HEK293T (cell line): ENCODE measurements around the gene LRRC27.

ENCODE experiments used
- FOXA1 ChIP-seq: fragments of 450-650 bp; IDR thresholded peaks from 2 replicates; pipeline ENCODE4 v1.6.1; 2016; ENCODE audit warnings: mild to moderate bottlenecking
- LEF1 ChIP-seq: fragments of 450-650 bp; IDR thresholded peaks from 2 replicates; pipeline ENCODE4 v1.6.1; 2017; ENCODE audit warnings: mild to moderate bottlenecking, borderline replicate concordance
- SP1 ChIP-seq: fragments of 450-650 bp; IDR thresholded peaks from 2 replicates; pipeline ENCODE4 v1.6.1; 2017
- SUZ12 ChIP-seq: fragments of 450-650 bp; IDR thresholded peaks from 2 replicates; pipeline ENCODE4 v1.6.1; 2016; ENCODE audit warnings: mild to moderate bottlenecking
- TARDBP ChIP-seq: fragments of 450-650 bp; IDR thresholded peaks from 2 replicates; pipeline ENCODE4 v1.6.1; 2016

DNA sequence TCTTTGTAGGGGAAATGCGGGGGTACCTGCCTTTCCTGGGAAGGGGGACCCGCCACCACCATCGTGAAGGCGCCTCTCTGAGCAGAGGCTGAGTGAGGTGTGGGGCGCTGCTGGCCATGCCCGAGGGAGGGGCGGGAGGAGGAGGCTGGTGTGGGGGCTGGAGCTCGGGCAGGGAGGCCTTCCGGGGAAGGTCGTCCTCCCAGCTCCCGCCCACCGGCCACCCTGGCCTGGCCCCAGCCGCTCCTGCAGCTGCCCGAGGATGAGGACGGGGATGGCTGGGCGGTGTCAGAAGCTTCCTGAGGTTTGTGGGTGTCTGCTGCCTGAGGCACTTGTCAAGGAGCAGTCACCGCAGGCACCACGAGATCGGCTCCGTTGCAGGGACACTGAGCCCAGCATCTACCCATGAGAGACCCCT, 76.4 kb downstream of the LRRC27 start:
- TF ChIP-seq SP1 (no peak), LEF1 (no peak), FOXA1 (no peak), TARDBP (no peak), SUZ12 (no peak)
